Naive thymus-derived CD4-positive, alpha-beta T cell (primary cell): ENCODE results near the gene NETO2. TPM values are rescaled to one million over a fixed set of nuclear protein-coding genes. Genes with fewer than 3 reads are reported as not detected.
"Not testable (repeated sequence)": the region's sequence is repeated elsewhere in the genome, so short reads cannot be mapped to it uniquely, and the experiment has no call there.

Source experiments
- ATAC-seq: fragments of 150-1000 bp; cut with Tn5 transposase; 2 replicates; pipeline ENCODE4 v1.10.0; 2021; ENCODE audit warnings: mild to moderate bottlenecking, moderate library complexity
- CTCF ChIA-PET: fragments of 350-600 bp; sonication (Branson Sonifier 250); formaldehyde crosslinking; loops from one replicate; lab custom pipeline; 2021; ENCODE audit warnings: antibody characterized with exemption; lab: Charles Lee
- POLR2A ChIA-PET: fragments of 350-600 bp; sonication (Branson Sonifier 250); formaldehyde crosslinking; loops from one replicate; lab custom pipeline; 2021; ENCODE audit warnings: antibody characterized with exemption, inconsistent platforms; lab: Charles Lee
- DNase-seq, 9 donors: peaks; one replicate each; pipeline versions ENCODE4 v3.0.0 to v3.0.0-alpha.2; 2020 to 2022; ENCODE audit warnings: mixed read lengths in 1 of 9
- H3K27ac ChIP-seq: one replicate; pipeline ENCODE4 v1.7.0; 2013; ENCODE audit warnings: mild to moderate bottlenecking, low read depth, low read length, moderate library complexity
- H3K27me3 ChIP-seq, 2 donors: one replicate each; pipeline ENCODE4 v1.7.0; 2013; ENCODE audit warnings: low read length in 2 of 2, mild to moderate bottlenecking in 2 of 2, moderate library complexity in 2 of 2; ENCODE audit not compliant: control insufficient read depth in 2 of 2, insufficient read depth in 2 of 2
- H3K36me3 ChIP-seq, 3 experiments: 1 replicate in 2 of 3; 2 replicates in 1 of 3; pipeline ENCODE4 v1.7.0; 2013; ENCODE audit warnings: low read length in 3 of 3, mild to moderate bottlenecking in 3 of 3, moderate library complexity in 1 of 3; ENCODE audit not compliant: insufficient read depth in 3 of 3, control insufficient read depth in 2 of 3
- H3K4me1 ChIP-seq, 2 donors: one replicate each; pipeline ENCODE4 v1.7.0; 2013; ENCODE audit warnings: low read length in 2 of 2, mild to moderate bottlenecking in 2 of 2, moderate library complexity in 1 of 2; ENCODE audit not compliant: control insufficient read depth in 2 of 2, insufficient read depth in 2 of 2
- H3K4me3 ChIP-seq: 2 replicates; pipeline ENCODE4 v1.7.0; 2013; ENCODE audit warnings: mild to moderate bottlenecking, low read length
- H3K9me3 ChIP-seq, 3 experiments: 1 replicate in 2 of 3; 2 replicates in 1 of 3; pipeline ENCODE4 v1.7.0; 2013; ENCODE audit warnings: low read length in 3 of 3; ENCODE audit not compliant: control insufficient read depth in 2 of 3
- H3K27ac Mint-ChIP-seq, 9 donors: one replicate each; pipeline ENCODE4 v1.8.0; 2020 to 2022; ENCODE audit warnings: mixed read lengths in 9 of 9, mild to moderate bottlenecking in 8 of 9, moderate library complexity in 5 of 9, inconsistent platforms in 2 of 9
- H3K27me3 Mint-ChIP-seq, 5 donors: one replicate each; pipeline ENCODE4 v1.8.0; 2021 to 2022; ENCODE audit warnings: mixed read lengths in 5 of 5, mild to moderate bottlenecking in 1 of 5
- H3K36me3 Mint-ChIP-seq, 5 donors: one replicate each; pipeline ENCODE4 v1.8.0; 2020 to 2022; ENCODE audit warnings: mixed read lengths in 5 of 5, mild to moderate bottlenecking in 3 of 5, inconsistent platforms in 1 of 5
- H3K4me1 Mint-ChIP-seq, 7 donors: one replicate each; pipeline ENCODE4 v1.8.0; 2020 to 2022; ENCODE audit warnings: mixed read lengths in 7 of 7, mild to moderate bottlenecking in 3 of 7, inconsistent platforms in 1 of 7
- H3K4me3 Mint-ChIP-seq, 10 donors: one replicate each; pipeline ENCODE4 v1.8.0; 2020 to 2022; ENCODE audit warnings: mild to moderate bottlenecking in 10 of 10, mixed read lengths in 10 of 10, moderate library complexity in 6 of 10, inconsistent platforms in 2 of 10
- H3K9me3 Mint-ChIP-seq, 11 donors: one replicate each; pipeline ENCODE4 v1.8.0; 2020 to 2022; ENCODE audit warnings: mixed read lengths in 11 of 11, mild to moderate bottlenecking in 4 of 11, inconsistent platforms in 1 of 11, moderate library complexity in 1 of 11
- intact Hi-C, 2 donors: fragments of 100-400 bp; cut with micrococcal nuclease; formaldehyde crosslinking; loops; one replicate each; pipeline ENCODE4 v1.15.1; 2023
- polyA plus RNA-seq, 2 donors: library from polyadenylated mRNA; unstranded; fragments of 300-500 nt; fragmentation: Illumina TruSeq; gene quantifications; one replicate each; pipeline ENCODE4 v1.2.3, GENCODE V29; 2021
- total RNA-seq, 6 experiments: library from RNA in 5 of 6; stranded (reverse) in 5 of 6; gene quantifications; 1 replicate in 5 of 6; 2 replicates in 1 of 6; pipeline ENCODE4 v1.2.3 and lab custom pipeline; 2021 to 2026

Gene NETO2
- total and polyA plus RNA-seq, 7 experiments from 2014 or later: 0.25 to 8.1 (median 0.38) TPM; not detected in 1

DNA sequence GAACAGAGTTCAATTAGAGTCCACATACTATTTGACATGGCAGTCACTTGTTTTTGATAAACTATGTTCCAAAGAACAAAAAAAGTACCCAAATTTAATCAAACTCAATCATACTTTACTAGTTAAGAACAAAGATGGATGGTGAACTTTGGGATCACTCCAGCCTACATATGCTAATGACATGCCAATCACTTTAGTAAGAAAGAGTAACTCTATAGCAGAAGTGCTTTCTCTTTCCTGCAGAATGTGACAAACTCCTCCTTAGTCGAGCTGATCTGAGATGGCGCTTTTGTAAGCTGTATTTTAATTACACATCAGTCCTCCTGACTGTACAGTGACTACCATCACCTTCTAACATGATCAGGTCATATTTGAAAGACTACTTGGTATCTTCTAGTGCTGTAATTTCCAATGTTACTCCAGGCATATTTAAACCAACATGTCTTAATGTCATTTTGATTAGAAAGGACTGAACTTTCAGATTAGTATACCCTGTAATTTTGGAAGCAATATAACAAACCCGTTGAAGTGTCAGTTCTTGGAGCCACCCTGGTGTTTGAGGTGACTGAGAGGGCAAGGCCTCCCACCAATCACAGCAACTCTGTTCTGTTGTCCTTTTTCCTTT, 4.1 kb downstream of the NETO2 start:
- Histone ChIP-seq H3K36me3 (no peaks in the 10 kb centered on the region), H3K27me3 (peaks cover 0 to 12% of the 10 kb centered on the region in 2 donors), H3K4me3 (no peak overlapping the region), H3K4me1 (peaks cover 10 to 15% of the 10 kb centered on the region in 2 donors), H3K27ac (no peak overlapping the region), H3K9me3 (no peaks in the 10 kb centered on the region)
- DNase-seq (no peak), ATAC-seq (no peak)
- Mint-ChIP-seq H3K27ac (no peak overlapping the region), H3K9me3 (peaks cover 0 to 2% (median 0%) of the 10 kb centered on the region in 11 donors), H3K4me3 (no peak overlapping the region), H3K4me1 (peaks cover 12 to 27% (median 15%) of the 10 kb centered on the region in 7 donors), H3K36me3 (no peaks in the 10 kb centered on the region), H3K27me3 (peaks cover 12 to 32% (median 17%) of the 10 kb centered on the region in 5 donors)
- intact Hi-C loops: loop anchor here (2.0 to 10.0 kb wide), 14 partner anchors 72 to 1493 kb away; partner anchors contain the start of genes DNAJA2 (in 2 of the 2), C16orf87 (in 1 of the 2), N4BP1 (in 1 of the 2) and SIAH1 (in 1 of the 2)
- POLR2A ChIA-PET: no interaction called here
- CTCF ChIA-PET: no interaction called here

DNA sequence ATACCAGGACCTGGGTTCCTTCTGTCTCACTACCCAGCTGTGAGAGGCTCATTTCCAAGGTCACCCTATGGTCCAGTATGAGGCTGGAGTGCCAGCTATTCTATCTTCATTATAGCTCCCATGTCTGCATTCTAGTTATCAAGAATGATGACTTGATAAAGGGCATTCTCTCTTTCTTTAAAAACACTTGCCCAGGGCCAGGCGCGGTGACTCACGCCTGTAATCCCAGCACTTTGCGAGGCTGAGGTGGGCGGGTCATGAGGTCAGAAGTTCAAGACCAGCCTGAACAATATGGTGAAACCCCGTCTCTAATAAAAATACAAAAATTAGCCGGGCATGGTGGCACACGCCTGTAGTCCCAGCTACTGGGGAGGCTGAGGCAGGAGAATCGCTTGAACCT, 5.8 kb downstream of the NETO2 start:
- H3K36me3 ChIP-seq, H3K36me3 Mint-ChIP-seq, H3K4me3 Mint-ChIP-seq, H3K4me3 ChIP-seq, H3K27ac ChIP-seq, H3K9me3 Mint-ChIP-seq, H3K27ac Mint-ChIP-seq, CTCF ChIA-PET, POLR2A ChIA-PET, ATAC-seq, H3K27me3 ChIP-seq, H3K9me3 ChIP-seq, DNase-seq, intact Hi-C loops: not testable (repeated sequence)
- peaks cover 11 to 28% (median 12%) of the 10 kb centered on the region in 5 donors for H3K27me3 Mint-ChIP-seq
- H3K4me1 ChIP-seq: peaks cover 10 to 11% of the 10 kb centered on the region in 2 donors
- peaks cover 8 to 26% (median 12%) of the 10 kb centered on the region in 7 donors for H3K4me1 Mint-ChIP-seq

DNA sequence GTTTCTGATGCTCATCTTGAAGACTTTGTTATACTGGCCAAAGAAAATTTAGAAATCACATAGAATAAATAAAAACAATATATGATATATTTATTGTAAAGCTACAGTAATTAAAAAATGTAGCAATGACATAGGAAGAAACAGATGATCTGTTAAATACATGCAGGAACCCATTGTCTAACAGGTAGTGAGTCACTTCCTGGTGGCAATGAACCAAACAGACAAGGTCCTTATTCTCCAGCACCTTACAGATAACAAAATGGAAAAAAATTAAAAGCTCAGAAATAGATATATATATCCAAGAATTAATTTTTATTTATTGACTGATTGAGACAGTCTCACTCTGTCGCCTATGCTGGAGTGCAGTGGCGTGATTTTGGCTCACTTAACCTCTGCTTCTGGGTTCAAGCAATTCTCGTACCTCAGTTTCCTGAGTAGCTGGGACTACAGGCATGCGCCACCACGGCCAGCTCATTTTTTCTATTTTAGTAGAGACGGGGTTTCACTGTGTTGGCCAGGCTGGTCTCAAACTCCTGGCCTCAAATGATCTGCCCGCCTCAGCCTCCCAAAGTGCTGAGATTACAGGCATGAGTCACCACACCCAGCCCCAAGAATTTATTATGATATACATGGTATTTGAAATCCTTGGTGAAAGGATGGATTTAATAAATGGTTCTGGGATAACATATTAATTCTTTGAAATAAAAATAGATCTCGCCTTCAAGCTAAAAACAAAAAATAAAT, 7.5 kb downstream of the NETO2 start:
- Mint-ChIP-seq H3K9me3 (no peaks in the 10 kb centered on the region), H3K27ac (peak overlapping the region in 1 of 9 donors; percentile 43), H3K4me3 (no peak overlapping the region), H3K27me3 (peaks cover 0 to 14% (median under 1%) of the 10 kb centered on the region in 5 donors), H3K36me3 (no peaks in the 10 kb centered on the region), H3K4me1 (peaks cover 0 to 14% (median 0%) of the 10 kb centered on the region in 7 donors)
- no peaks in the 10 kb centered on the region for H3K9me3 ChIP-seq
- POLR2A ChIA-PET: no interaction called here
- H3K27me3 ChIP-seq: no peaks in the 10 kb centered on the region
- H3K27ac ChIP-seq: no peak overlapping the region
- H3K36me3 ChIP-seq: no peaks in the 10 kb centered on the region
- intact Hi-C loops: no loop called here
- no peak overlapping the region for H3K4me3 ChIP-seq
- CTCF ChIA-PET: no interaction called here
- no peaks in the 10 kb centered on the region for H3K4me1 ChIP-seq
- DNase-seq (no peak), ATAC-seq (no peak)

DNA sequence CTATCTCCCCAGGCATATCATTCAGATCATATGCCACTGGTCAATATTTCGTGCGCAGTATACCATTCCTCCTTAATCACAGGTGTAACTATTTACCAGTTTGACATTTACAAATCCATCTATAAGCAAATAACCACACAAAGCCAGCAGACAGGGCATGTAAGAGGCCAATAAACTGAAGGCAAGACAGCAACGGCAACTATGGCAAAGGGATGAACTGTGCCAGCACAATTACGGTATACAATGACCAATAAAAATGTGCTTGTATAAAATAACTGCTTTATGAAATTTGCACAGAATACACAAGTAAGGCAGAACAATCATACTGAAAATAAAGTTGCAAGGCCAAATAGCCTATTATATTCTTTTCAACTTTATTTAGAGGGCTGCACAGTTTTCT, 9.2 kb downstream of the NETO2 start:
- no peak overlapping the region for H3K27ac Mint-ChIP-seq
- intact Hi-C loops: no loop called here
- CTCF ChIA-PET: no interaction called here

DNA sequence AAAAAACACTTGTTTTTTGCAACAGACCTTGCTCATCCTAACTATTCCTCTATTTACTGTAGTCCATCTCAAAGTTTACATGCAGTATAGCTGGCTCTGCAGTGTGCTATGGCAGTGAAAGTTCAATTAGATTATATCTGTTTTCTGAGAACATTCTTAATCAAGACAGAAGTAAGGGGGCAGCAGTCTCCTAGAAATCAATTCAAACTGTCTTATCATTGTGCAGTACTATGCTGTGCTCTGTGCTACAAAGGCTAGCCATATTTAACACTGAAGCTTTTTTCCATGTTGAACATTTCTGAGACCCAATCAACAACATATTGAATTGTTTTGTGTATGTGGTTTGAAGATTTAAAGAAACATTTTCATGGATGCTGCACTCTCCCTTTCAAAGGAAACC, 11.4 kb downstream of the NETO2 start:
- H3K27ac Mint-ChIP-seq: no peak overlapping the region
- ChIA-PET CTCF (no interaction called here), POLR2A (no interaction called here)

More for the DNA sequence above, 9.2 kb downstream of the NETO2 start:
- Mint-ChIP-seq H3K9me3 (no peaks in the 10 kb centered on the region), H3K4me1 (peaks cover 0 to 18% (median 0%) of the 10 kb centered on the region in 7 donors), H3K27me3 (peaks cover 0 to 3% (median 0%) of the 10 kb centered on the region in 5 donors), H3K4me3 (no peak overlapping the region), H3K36me3 (peaks cover 0 to 1% (median 0%) of the 10 kb centered on the region in 5 donors)
- Histone ChIP-seq H3K36me3 (no peaks in the 10 kb centered on the region), H3K4me1 (no peaks in the 10 kb centered on the region), H3K27me3 (no peaks in the 10 kb centered on the region), H3K27ac (no peak overlapping the region), H3K9me3 (no peaks in the 10 kb centered on the region), H3K4me3 (no peak overlapping the region)
- no peak for DNase-seq
- no peak for ATAC-seq
- POLR2A ChIA-PET: no interaction called here

DNA sequence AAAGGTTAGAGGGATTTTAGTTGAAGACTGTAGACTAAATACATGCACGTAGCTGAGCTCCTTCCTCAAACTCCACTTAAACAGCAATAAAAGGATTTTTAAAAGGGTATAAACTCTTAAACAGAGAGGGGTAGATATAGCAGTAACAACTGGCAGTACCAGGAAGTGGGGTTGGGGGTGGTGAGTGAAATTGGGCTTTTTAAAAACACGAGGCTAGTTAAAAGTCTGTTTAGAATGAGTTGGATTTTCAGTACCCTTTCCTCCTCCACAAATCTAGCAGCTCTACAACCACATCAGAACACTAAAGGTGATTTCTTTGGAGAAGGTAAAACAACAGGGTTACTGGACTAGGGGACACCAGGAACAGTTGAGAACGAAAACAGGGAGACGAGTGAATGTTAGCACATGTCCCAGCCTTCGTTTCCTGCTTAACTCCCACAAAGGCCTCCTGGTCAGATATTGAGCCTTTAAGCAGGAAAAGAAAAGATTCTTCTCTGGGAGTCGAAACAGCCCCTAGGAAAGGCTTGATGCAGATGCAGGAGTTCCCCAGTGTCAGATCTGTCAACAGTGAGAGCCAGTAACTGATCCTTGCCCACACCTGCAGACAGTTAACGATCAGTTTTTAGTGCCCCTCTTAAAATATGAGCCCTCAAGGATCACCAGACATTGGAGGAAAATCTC, 13.8 kb downstream of the NETO2 start:
- ATAC-seq: no peak
- no peaks in the 10 kb centered on the region for H3K27me3 ChIP-seq
- Mint-ChIP-seq H3K27me3 (peaks cover 0 to 20% (median 13%) of the 10 kb centered on the region in 5 donors), H3K4me1 (peaks cover 0 to 4% (median 0%) of the 10 kb centered on the region in 7 donors), H3K9me3 (no peaks in the 10 kb centered on the region), H3K4me3 (no peak overlapping the region), H3K36me3 (peaks cover 0 to 8% (median 0%) of the 10 kb centered on the region in 5 donors), H3K27ac (no peak overlapping the region)
- H3K4me1 ChIP-seq: no peaks in the 10 kb centered on the region
- ChIA-PET POLR2A (no interaction called here), CTCF (no interaction called here)
- H3K9me3 ChIP-seq: no peaks in the 10 kb centered on the region
- H3K27ac ChIP-seq: no peak overlapping the region
- no peaks in the 10 kb centered on the region for H3K36me3 ChIP-seq
- no peak for DNase-seq
- H3K4me3 ChIP-seq: no peak overlapping the region
- intact Hi-C loops: no loop called here

More for the DNA sequence above, 11.4 kb downstream of the NETO2 start:
- Mint-ChIP-seq H3K9me3 (no peaks in the 10 kb centered on the region), H3K36me3 (peaks cover 0 to 4% (median 0%) of the 10 kb centered on the region in 5 donors), H3K4me3 (no peak overlapping the region), H3K27me3 (peaks cover 0 to 7% (median 5%) of the 10 kb centered on the region in 5 donors), H3K4me1 (peaks cover 0 to 4% (median 0%) of the 10 kb centered on the region in 7 donors)
- no peak for DNase-seq
- Histone ChIP-seq H3K36me3 (no peaks in the 10 kb centered on the region), H3K27me3 (no peaks in the 10 kb centered on the region), H3K27ac (no peak overlapping the region), H3K9me3 (no peaks in the 10 kb centered on the region), H3K4me1 (no peaks in the 10 kb centered on the region), H3K4me3 (no peak overlapping the region)
- no peak for ATAC-seq
- intact Hi-C loops: no loop called here
